Measurements from ENCODE around the gene TFF1. TPM values are rescaled to one million over a fixed set of nuclear protein-coding genes. Genes with fewer than 3 reads are reported as not detected.

TFF1 gene
- total RNA-seq, 1 donor from 2014 or later = not detected

- H3K4me1 Mint-ChIP-seq (ENCODE audit: low read depth, unreplicated experiment) = no peaks in the 10 kb centered on the region
- H3K36me3 Mint-ChIP-seq (ENCODE audit: unreplicated experiment) = peaks cover 7% of the 10 kb centered on the region
- no peak overlapping the region for H3K27ac Mint-ChIP-seq (ENCODE audit: unreplicated experiment)
- peaks cover 4% of the 10 kb centered on the region for H3K27me3 Mint-ChIP-seq (ENCODE audit: unreplicated experiment)
- TF ChIP-seq CTCF (IDR thresholded peaks at IDR 0.05; ENCODE audit: partially characterized antibody, unreplicated experiment) = peak; percentile 33
- peaks cover 3% of the 10 kb centered on the region for H3K9me3 Mint-ChIP-seq (ENCODE audit: unreplicated experiment)
- no peak overlapping the region for H3K4me3 Mint-ChIP-seq (ENCODE audit: unreplicated experiment)
- DNase-seq = peak; percentile 26
Observed at GRCh38 chr21:42381347-42381984, 15.1 kb upstream of the TFF1 start.

GRCh38 chr21:42379426-42380215 lies 13.3 kb upstream of the TFF1 start:
- TF ChIP-seq CTCF (IDR thresholded peaks at IDR 0.05; ENCODE audit: partially characterized antibody, unreplicated experiment) = no peak
- H3K27ac Mint-ChIP-seq (ENCODE audit: unreplicated experiment) = no peak overlapping the region
- H3K4me3 Mint-ChIP-seq (ENCODE audit: unreplicated experiment) = no peak overlapping the region
- peaks cover 3% of the 10 kb centered on the region for H3K9me3 Mint-ChIP-seq (ENCODE audit: unreplicated experiment)
- peaks cover 7% of the 10 kb centered on the region for H3K36me3 Mint-ChIP-seq (ENCODE audit: unreplicated experiment)
- peaks cover 4% of the 10 kb centered on the region for H3K27me3 Mint-ChIP-seq (ENCODE audit: unreplicated experiment)
- peak; percentile 4 for DNase-seq
- H3K4me1 Mint-ChIP-seq (ENCODE audit: low read depth, unreplicated experiment) = no peaks in the 10 kb centered on the region

GRCh38 chr21:42378418-42378817 lies 12.1 kb upstream of the TFF1 start:
- no peaks in the 10 kb centered on the region for H3K4me1 Mint-ChIP-seq (ENCODE audit: low read depth, unreplicated experiment)
- no peak overlapping the region for H3K4me3 Mint-ChIP-seq (ENCODE audit: unreplicated experiment)
- H3K27ac Mint-ChIP-seq (ENCODE audit: unreplicated experiment) = no peak overlapping the region
- peaks cover 7% of the 10 kb centered on the region for H3K36me3 Mint-ChIP-seq (ENCODE audit: unreplicated experiment)
- DNase-seq = no peak
- no peak for TF ChIP-seq CTCF (IDR thresholded peaks at IDR 0.05; ENCODE audit: partially characterized antibody, unreplicated experiment)
- peaks cover 1% of the 10 kb centered on the region for H3K9me3 Mint-ChIP-seq (ENCODE audit: unreplicated experiment)
- H3K27me3 Mint-ChIP-seq (ENCODE audit: unreplicated experiment) = peaks cover 3% of the 10 kb centered on the region

GRCh38 chr21:42377951-42378340 lies 11.6 kb upstream of the TFF1 start:
- Mint-ChIP-seq H3K9me3 (ENCODE audit: unreplicated experiment) (peaks cover 1% of the 10 kb centered on the region), H3K36me3 (ENCODE audit: unreplicated experiment) (peaks cover 7% of the 10 kb centered on the region), H3K4me1 (ENCODE audit: low read depth, unreplicated experiment) (no peaks in the 10 kb centered on the region), H3K4me3 (ENCODE audit: unreplicated experiment) (no peak overlapping the region), H3K27ac (ENCODE audit: unreplicated experiment) (no peak overlapping the region), H3K27me3 (ENCODE audit: unreplicated experiment) (peaks cover 5% of the 10 kb centered on the region)
- no peak for DNase-seq
- TF ChIP-seq CTCF (IDR thresholded peaks at IDR 0.05; ENCODE audit: partially characterized antibody, unreplicated experiment) = no peak
